Activated T-cell treated with anti-CD3 and anti-CD28 coated beads for 1 hour (primary cell): ENCODE measurements around the gene VPS13C.

Experiments
- DNase-seq: peaks from one replicate; pipeline ENCODE4 v3.0.0-alpha.2; 2020; ENCODE audit warnings: low read depth

VPS13C gene

GRCh38 chr15:61938249-61938648 lies 122.0 kb downstream of the VPS13C start:
- no peak for DNase-seq

- no peak for DNase-seq
Observed at GRCh38 chr15:61936528-61937195, 123.6 kb downstream of the VPS13C start.

GRCh38 chr15:61935493-61935892 lies 124.8 kb downstream of the VPS13C start:
- DNase-seq, result no peak

GRCh38 chr15:61929452-61929851 lies 130.8 kb downstream of the VPS13C start:
- DNase-seq, result no peak

- DNase-seq, result no peak
Observed at GRCh38 chr15:61923173-61923572, 137.1 kb downstream of the VPS13C start.

- no peak for DNase-seq
Observed at GRCh38 chr15:61921093-61921492, 139.2 kb downstream of the VPS13C start.

- no peak for DNase-seq
Observed at GRCh38 chr15:61917457-61917856, 142.8 kb downstream of the VPS13C start.

GRCh38 chr15:61916104-61916503 lies 144.1 kb downstream of the VPS13C start:
- DNase-seq, result no peak

GRCh38 chr15:61915640-61916039 lies 144.6 kb downstream of the VPS13C start:
- no peak for DNase-seq

- DNase-seq, result no peak
Observed at GRCh38 chr15:61910839-61911369, 149.3 kb downstream of the VPS13C start.

GRCh38 chr15:61908241-61908640 lies 152.0 kb downstream of the VPS13C start:
- no peak for DNase-seq

GRCh38 chr15:61907753-61908086 lies 152.5 kb downstream of the VPS13C start:
- DNase-seq, result no peak

GRCh38 chr15:61906961-61907752 lies 153.1 kb downstream of the VPS13C start:
- no peak for DNase-seq

- no peak for DNase-seq
Observed at GRCh38 chr15:61893146-61893545, 167.1 kb downstream of the VPS13C start.

GRCh38 chr15:61892140-61892539 lies 168.1 kb downstream of the VPS13C start:
- no peak for DNase-seq

GRCh38 chr15:61890106-61890505 lies 170.1 kb downstream of the VPS13C start:
- no peak for DNase-seq

- no peak for DNase-seq
Observed at GRCh38 chr15:61889706-61890105, 170.5 kb downstream of the VPS13C start.

GRCh38 chr15:61888074-61888780 lies 172.0 kb downstream of the VPS13C start:
- DNase-seq, result no peak

GRCh38 chr15:61880084-61880483 lies 180.2 kb downstream of the VPS13C start:
- no peak for DNase-seq

GRCh38 chr15:61879219-61879618 lies 181.0 kb downstream of the VPS13C start:
- no peak for DNase-seq

- no peak for DNase-seq
Observed at GRCh38 chr15:61871926-61872522, 188.2 kb downstream of the VPS13C start.

- DNase-seq, result no peak
Observed at GRCh38 chr15:61869656-61870055, 190.6 kb downstream of the VPS13C start.
